HCT116 (cell line): ENCODE results near the gene FIP1L1. TPM values are rescaled to one million over a fixed set of nuclear protein-coding genes. Genes with fewer than 3 reads are reported as not detected.

Experiments used
- ATAC-seq: fragments of 200-7000 bp; cut with Tn5 transposase; 2 replicates; pipeline ENCODE4 v1.9.1; 2020; ENCODE audit warnings: mild to moderate bottlenecking, moderate library complexity
- BruUV-seq: library from RNA; stranded (reverse); fragments of 400-500 nt; replicated peaks from 2 replicates; lab custom pipeline; 2021; lab: Mats Ljungman, UMichigan
- CTCF ChIA-PET: fragments of 300-600 bp; sonication (Branson Sonifier 250); formaldehyde crosslinking; loops from one replicate; lab custom pipeline; 2021; ENCODE audit warnings: antibody characterized with exemption; lab: Charles Lee
- POLR2A ChIA-PET: fragments of 300-600, 350-600 bp; sonication (Branson Sonifier 250); formaldehyde crosslinking; loops from one replicate; lab custom pipeline; 2021; ENCODE audit warnings: antibody characterized with exemption; lab: Charles Lee
- RAD21 ChIA-PET, 2 experiments: fragments of 300-600 bp; sonication (Branson Sonifier 250); formaldehyde crosslinking; loops; one replicate each; lab custom pipeline; 2023; ENCODE audit warnings: low total read pairs in 2 of 2; ENCODE audit not compliant: uncharacterized antibody in 2 of 2, unreplicated experiment in 2 of 2, low non-redundant PET in 1 of 2; lab: Charles Lee
- DNase-seq: peaks from one replicate; pipeline ENCODE4 v3.0.0-alpha.2; 2010; ENCODE audit warnings: low read depth, low spot score
- H2AFZ ChIP-seq: fragments of 200-600 bp; shearing (Covaris generic), sonication (generic); 2 replicates; pipeline ENCODE4 v1.6.1; 2017; ENCODE audit warnings: low read depth, mixed run types, mixed read lengths, antibody characterized with exemption, low read length; ENCODE audit not compliant: poor library complexity, severe bottlenecking
- H3K27ac ChIP-seq: 2 replicates; pipeline ENCODE4 v1.5.1; 2012; ENCODE audit warnings: low read depth, low read length
- H3K27me3 ChIP-seq: fragments of 200-600 bp; sonication (generic); 2 replicates; pipeline ENCODE4 v1.6.1; 2016; ENCODE audit warnings: mixed run types, low read length, mixed read lengths; ENCODE audit not compliant: insufficient read depth
- H3K36me3 ChIP-seq, 2 experiments: fragments of 200-500 bp in 1 of 2; fragments of 200-600 bp in 1 of 2; sonication (Bioruptor generic) in 1 of 2; sonication (generic) in 1 of 2; 2 replicates each; pipeline versions ENCODE4 v1.5.1 to v1.6.1; 2014 to 2016; ENCODE audit warnings: low read length in 2 of 2, inconsistent platforms in 1 of 2, mixed read lengths in 1 of 2, mixed run types in 1 of 2; ENCODE audit not compliant: insufficient read depth in 2 of 2, control insufficient read depth in 1 of 2
- H3K4me1 ChIP-seq, 2 experiments: fragments of 200-600 bp in 1 of 2; sonication (generic) in 1 of 2; 2 replicates each; pipeline versions ENCODE4 v1.5.1 to v1.6.1; 2012 to 2017; ENCODE audit warnings: low read length in 2 of 2, inconsistent platforms in 1 of 2, mild to moderate bottlenecking in 1 of 2, mixed read lengths in 1 of 2, mixed run types in 1 of 2, moderate library complexity in 1 of 2; ENCODE audit not compliant: insufficient read depth in 2 of 2, control insufficient read depth in 1 of 2
- H3K4me2 ChIP-seq: fragments of 200-600 bp; sonication (generic); 2 replicates; pipeline ENCODE4 v1.6.1; 2017; ENCODE audit warnings: mixed run types, low read length, mixed read lengths
- H3K4me3 ChIP-seq, 2 experiments: fragments of 200-600 bp in 1 of 2; sonication (generic) in 1 of 2; replicated peaks in 1 of 2; 2 replicates each; pipeline ENCODE4 v1.5.1; 2011 to 2016; ENCODE audit warnings: low read length in 2 of 2, control low read depth in 1 of 2, low read depth in 1 of 2, mild to moderate bottlenecking in 1 of 2, mixed read lengths in 1 of 2, mixed run types in 1 of 2
- H3K79me2 ChIP-seq: fragments of 200-600 bp; sonication (generic); 2 replicates; pipeline ENCODE4 v1.6.1; 2017; ENCODE audit warnings: mild to moderate bottlenecking, mixed run types, low read length, moderate library complexity, mixed read lengths; ENCODE audit not compliant: insufficient read depth
- H3K9ac ChIP-seq: fragments of 200-600 bp; sonication (generic); 2 replicates; pipeline ENCODE4 v1.6.1; 2016; ENCODE audit warnings: low read length, mixed read lengths
- H3K9me2 ChIP-seq: fragments of 200-600 bp; sonication (generic), shearing (Covaris generic); 2 replicates; pipeline ENCODE4 v1.6.1; 2017; ENCODE audit warnings: mixed run types, mild to moderate bottlenecking, moderate library complexity; ENCODE audit not compliant: insufficient read depth
- H3K9me3 ChIP-seq, 2 experiments: fragments of 200-500 bp in 1 of 2; fragments of 200-600 bp in 1 of 2; sonication (Bioruptor generic) in 1 of 2; sonication (generic) in 1 of 2; 2 replicates each; pipeline ENCODE4 v1.6.1; 2014 to 2017; ENCODE audit warnings: low read length in 2 of 2, mixed read lengths in 2 of 2, inconsistent platforms in 1 of 2, low read depth in 1 of 2, mild to moderate bottlenecking in 1 of 2, mixed run types in 1 of 2, moderate library complexity in 1 of 2; ENCODE audit not compliant: control insufficient read depth in 1 of 2, insufficient read depth in 1 of 2
- H4K20me1 ChIP-seq: fragments of 200-600 bp; sonication (generic), shearing (Covaris generic); 2 replicates; pipeline ENCODE4 v1.6.1; 2017; ENCODE audit warnings: mixed run types, mild to moderate bottlenecking, moderate library complexity; ENCODE audit not compliant: insufficient read depth
- CBX3 ChIP-seq: IDR thresholded peaks from 2 replicates; pipeline ENCODE4 v1.6.1; 2012; ENCODE audit warnings: low read depth
- CEBPB ChIP-seq: IDR thresholded peaks from 2 replicates; pipeline ENCODE4 v1.6.1; 2012; ENCODE audit warnings: low read depth
- EGR1 ChIP-seq: IDR thresholded peaks from 2 replicates; pipeline ENCODE4 v1.6.1; 2012; ENCODE audit warnings: low read depth
- ELF1 ChIP-seq: IDR thresholded peaks from 2 replicates; pipeline ENCODE4 v1.6.1; 2012; ENCODE audit warnings: low read depth, borderline replicate concordance
- FOSL1 ChIP-seq: IDR thresholded peaks from 2 replicates; pipeline ENCODE4 v1.6.1; 2012; ENCODE audit warnings: low read depth
- POLR2AphosphoS5 ChIP-seq: IDR thresholded peaks from 2 replicates; pipeline ENCODE4 v1.6.1; 2011; ENCODE audit warnings: mild to moderate bottlenecking, low read depth, low read length, moderate library complexity
- RAD21 ChIP-seq: IDR thresholded peaks from 2 replicates; pipeline ENCODE4 v1.6.1; 2012; ENCODE audit warnings: low read depth, mild to moderate bottlenecking
- SIN3A ChIP-seq: IDR thresholded peaks from 2 replicates; pipeline ENCODE4 v1.6.1; 2012; ENCODE audit warnings: low read depth
- SP1 ChIP-seq: IDR thresholded peaks from 2 replicates; pipeline ENCODE4 v1.6.1; 2012; ENCODE audit warnings: low read depth
- ZNF274 ChIP-seq: fragments of 200-500 bp; sonication (Bioruptor generic); IDR thresholded peaks from 2 replicates; pipeline ENCODE4 v1.6.1; 2014; ENCODE audit warnings: mild to moderate bottlenecking, low read depth, low read length, inconsistent platforms
- intact Hi-C: fragments of 100-400 bp; cut with micrococcal nuclease; formaldehyde crosslinking; loops from 2 replicates; pipeline ENCODE4 v1.10.0; 2022
- total RNA-seq: library from RNA; stranded (reverse); gene quantifications from one replicate; pipeline ENCODE4 v1.2.1, GENCODE V29; 2021; ENCODE audit not compliant: unreplicated experiment

FIP1L1 gene
- total RNA-seq, 1 experiment from 2014 or later, result 63.6 TPM

GRCh38 chr4:53374777-53375258 lies 2.6 kb upstream of the FIP1L1 start:
- RAD21 ChIA-PET, result no interaction called here

GRCh38 chr4:53376900-53377299 lies 541 bp upstream of the FIP1L1 start:
- no peak for DNase-seq
- Histone ChIP-seq H4K20me1 (peaks cover 8% of the 10 kb centered on the region; the same call in 1 of the 2 replicates), H3K27me3 (no peaks in the 10 kb centered on the region), H3K9me2 (no peaks in the 10 kb centered on the region), H2AFZ (peak overlapping the region; percentile 37)
- ChIA-PET CTCF (no interaction called here), POLR2A (no interaction called here)
- TF ChIP-seq CBX3, result no peak
- no peak for TF ChIP-seq ZNF274
- TF ChIP-seq FOSL1, result no peak
- no peak for TF ChIP-seq ELF1
- TF ChIP-seq POLR2AphosphoS5, result no peak
- TF ChIP-seq SP1, result no peak
- TF ChIP-seq CEBPB, result no peak
- TF ChIP-seq RAD21, result no peak
- TF ChIP-seq EGR1, result no peak
- TF ChIP-seq, all 23 proteins: peak for 0
- no peak overlapping the region for H3K27ac ChIP-seq
- no peak for ATAC-seq
- peak overlapping the region; percentile 30 to 88 for H3K4me3 ChIP-seq
- RAD21 ChIA-PET, result no interaction called here
- peak overlapping the region; percentile 91 for H3K9ac ChIP-seq
- intact Hi-C loops, result no loop called here
- H3K4me1 ChIP-seq, result peaks cover 6 to 16% of the 10 kb centered on the region in 2 experiments; a peak in 3 of 4 replicates
- peaks cover 44% of the 10 kb centered on the region for H3K79me2 ChIP-seq
- peaks cover 0 to 13% of the 10 kb centered on the region in 2 experiments; a peak in 1 of 4 replicates for H3K36me3 ChIP-seq
- H3K9me3 ChIP-seq, result no peaks in the 10 kb centered on the region
- peak overlapping the region; percentile 88 for H3K4me2 ChIP-seq
- TSS peak; percentile 92 for BruUV-seq

More at GRCh38 chr4:53374777-53375258, 2.6 kb upstream of the FIP1L1 start:
- ChIA-PET POLR2A (no interaction called here), CTCF (no interaction called here)
- ATAC-seq (no peak), DNase-seq (no peak)
- H3K9ac ChIP-seq, result no peak overlapping the region
- peaks cover 0 to 4% of the 10 kb centered on the region in 2 experiments; a peak in 1 of 4 replicates for H3K36me3 ChIP-seq
- intact Hi-C loops, result no loop called here
- H3K27ac ChIP-seq, result no peak overlapping the region
- no peaks in the 10 kb centered on the region for H3K9me2 ChIP-seq
- H2AFZ ChIP-seq, result no peak overlapping the region
- H3K4me2 ChIP-seq, result no peak overlapping the region
- no peaks in the 10 kb centered on the region for H3K9me3 ChIP-seq
- H3K4me3 ChIP-seq, result no peak overlapping the region
- H3K79me2 ChIP-seq, result peaks cover 23% of the 10 kb centered on the region
- TF ChIP-seq ZNF274 (no peak), POLR2AphosphoS5 (no peak), SIN3A (no peak)
- BruUV-seq, result no TSS peak
- H4K20me1 ChIP-seq, result peaks cover 8% of the 10 kb centered on the region; the same call in 1 of the 2 replicates
- H3K4me1 ChIP-seq, result peaks cover 6 to 16% of the 10 kb centered on the region in 2 experiments; a peak in 3 of 4 replicates
- no peaks in the 10 kb centered on the region for H3K27me3 ChIP-seq
